Activated CD4-positive, CD25-positive, alpha-beta regulatory T cell treated with anti-CD3 and anti-CD28 coated beads, Interleukin-2, amount 50 U/mL, for 16 hours (primary cell): Measurements from ENCODE around the gene ARHGEF16.

Experiments
- DNase-seq: peaks from one replicate; pipeline ENCODE4 v3.0.0-alpha.2; 2020; ENCODE audit warnings: low read depth, low spot score

ARHGEF16 gene

GRCh38 chr1:3422638-3423037 is 31.8 kb upstream of the ARHGEF16 start:
- DNase-seq, result no peak

GRCh38 chr1:3423245-3423829 is 31.1 kb upstream of the ARHGEF16 start:
- no peak for DNase-seq

GRCh38 chr1:3423896-3424611 is 30.4 kb upstream of the ARHGEF16 start:
- no peak for DNase-seq

- DNase-seq, result no peak
Observed at GRCh38 chr1:3425486-3426215, 28.8 kb upstream of the ARHGEF16 start.

- DNase-seq, result no peak
Observed at GRCh38 chr1:3426956-3427535, 27.4 kb upstream of the ARHGEF16 start.

- DNase-seq, result no peak
Observed at GRCh38 chr1:3427711-3428704, 26.5 kb upstream of the ARHGEF16 start.

GRCh38 chr1:3428899-3429298 is 25.6 kb upstream of the ARHGEF16 start:
- no peak for DNase-seq

- no peak for DNase-seq
Observed at GRCh38 chr1:3429320-3429719, 25.1 kb upstream of the ARHGEF16 start.

- DNase-seq, result no peak
Observed at GRCh38 chr1:3429766-3430165, 24.7 kb upstream of the ARHGEF16 start.

GRCh38 chr1:3430406-3430805 is 24.1 kb upstream of the ARHGEF16 start:
- DNase-seq, result no peak

- no peak for DNase-seq
Observed at GRCh38 chr1:3430820-3431219, 23.6 kb upstream of the ARHGEF16 start.

- DNase-seq, result no peak
Observed at GRCh38 chr1:3431266-3431665, 23.2 kb upstream of the ARHGEF16 start.

GRCh38 chr1:3431686-3432085 is 22.8 kb upstream of the ARHGEF16 start:
- no peak for DNase-seq

GRCh38 chr1:3432306-3432705 is 22.2 kb upstream of the ARHGEF16 start:
- no peak for DNase-seq

- DNase-seq, result no peak
Observed at GRCh38 chr1:3433076-3433475, 21.4 kb upstream of the ARHGEF16 start.

GRCh38 chr1:3433596-3434320 is 20.7 kb upstream of the ARHGEF16 start:
- DNase-seq, result no peak

GRCh38 chr1:3434406-3435110 is 19.9 kb upstream of the ARHGEF16 start:
- no peak for DNase-seq

- no peak for DNase-seq
Observed at GRCh38 chr1:3435666-3436065, 18.8 kb upstream of the ARHGEF16 start.

- no peak for DNase-seq
Observed at GRCh38 chr1:3436451-3436850, 18.0 kb upstream of the ARHGEF16 start.

GRCh38 chr1:3436901-3437300 is 17.6 kb upstream of the ARHGEF16 start:
- no peak for DNase-seq
